HepG2 (cell line): Measurements from ENCODE around the gene PTX4. TPM values are rescaled to one million over a fixed set of nuclear protein-coding genes. Genes with fewer than 3 reads are reported as not detected.

Experiments used
- ATAC-seq: fragments of 200-7000 bp; cut with Tn5 transposase; 3 replicates; pipeline ENCODE4 v1.9.1; 2020; ENCODE audit warnings: mild to moderate bottlenecking, moderate library complexity
- BruUV-seq: library from RNA; stranded (reverse); fragments of 400-500 nt; replicated peaks from 2 replicates; lab custom pipeline; 2021; lab: Mats Ljungman, UMichigan
- CTCF ChIA-PET: fragments of 300-600 bp; formaldehyde crosslinking; extraction: SDS; loops from one replicate; lab custom pipeline; 2021; ENCODE audit warnings: low total read pairs, inconsistent platforms, low intra/inter-chr PET ratio; lab: Yijun Ruan, JAX
- POLR2A ChIA-PET: fragments of 350-600 bp; sonication (Branson Sonifier 250); formaldehyde crosslinking; loops from one replicate; lab custom pipeline; 2020; ENCODE audit warnings: antibody characterized with exemption, inconsistent platforms; lab: Yijun Ruan, JAX
- DNase-seq: peaks from one replicate; pipeline ENCODE4 v3.0.0-alpha.2; 2015; ENCODE audit warnings: low spot score
- FAIRE-seq: peaks from 3 replicates; lab custom pipeline; 2011; peaks lifted over from hg19 to GRCh38; lab: Jason Lieb, UNC
- H2AFZ ChIP-seq: one replicate; pipeline ENCODE4 v1.6.1; 2011; ENCODE audit warnings: low read length, inconsistent platforms
- H3K27ac ChIP-seq: fragments of 300-600 bp; 3 replicates; pipeline ENCODE4 v1.8.0; 2011; ENCODE audit warnings: mixed run types, mild to moderate bottlenecking, mixed read lengths, low read length, inconsistent platforms; ENCODE audit not compliant: insufficient read depth; ENCODE audit errors: extremely low read length
- H3K27me3 ChIP-seq, 2 experiments: fragments of 200-600 bp in 1 of 2; 2 replicates in 1 of 2; 3 replicates in 1 of 2; pipeline versions ENCODE4 v1.6.0 to v1.8.0; 2011; ENCODE audit warnings: low read length in 2 of 2, mild to moderate bottlenecking in 2 of 2, moderate library complexity in 2 of 2, inconsistent platforms in 1 of 2; ENCODE audit not compliant: insufficient read depth in 2 of 2, control insufficient read depth in 1 of 2
- H3K36me3 ChIP-seq, 2 experiments: fragments of 200-600 bp in 1 of 2; replicated peaks in 1 of 2; 2 replicates in 1 of 2; 3 replicates in 1 of 2; pipeline versions ENCODE4 v1.5.1 to v1.8.0; 2011; ENCODE audit warnings: low read length in 2 of 2, inconsistent platforms in 1 of 2; ENCODE audit not compliant: insufficient read depth in 2 of 2, control insufficient read depth in 1 of 2
- H3K4me1 ChIP-seq: 2 replicates; pipeline ENCODE4 v1.5.1; 2012; ENCODE audit warnings: low read length, inconsistent platforms; ENCODE audit not compliant: insufficient read depth
- H3K4me2 ChIP-seq: 2 replicates; pipeline ENCODE4 v1.6.0; 2011; ENCODE audit warnings: low read depth, low read length, inconsistent platforms
- H3K4me3 ChIP-seq, 3 experiments: fragments of 200-600 bp in 1 of 3; sonication (generic), shearing (Covaris generic) in 1 of 3; replicated peaks in 1 of 3; 2 replicates each; pipeline ENCODE4 v1.5.1; 2011 to 2016; ENCODE audit warnings: low read length in 3 of 3, inconsistent platforms in 2 of 3, low read depth in 2 of 3, mild to moderate bottlenecking in 2 of 3, control low read depth in 1 of 3, mixed read lengths in 1 of 3; ENCODE audit not compliant: insufficient read depth in 1 of 3
- H3K79me2 ChIP-seq: one replicate; pipeline ENCODE4 v1.6.1; 2011; ENCODE audit warnings: low read length, inconsistent platforms; ENCODE audit not compliant: insufficient read depth
- H3K9ac ChIP-seq: 2 replicates; pipeline ENCODE4 v1.6.0; 2011; ENCODE audit warnings: mild to moderate bottlenecking, low read depth, low read length, inconsistent platforms; ENCODE audit not compliant: insufficient read depth
- H3K9me3 ChIP-seq: 2 replicates; pipeline ENCODE4 v1.5.1; 2012; ENCODE audit warnings: mild to moderate bottlenecking, low read length
- H4K20me1 ChIP-seq: 2 replicates; pipeline ENCODE4 v1.6.0; 2011; ENCODE audit warnings: inconsistent platforms, mild to moderate bottlenecking, low read length, moderate library complexity; ENCODE audit not compliant: insufficient read depth
- AGO2 ChIP-seq: fragments of 200-400 bp; formaldehyde crosslinking; optimal IDR thresholded peaks from 2 replicates; pipeline ENCODE3; 2017; ENCODE audit warnings: mild to moderate bottlenecking, low read depth, low read length, moderate library complexity
- GATA4 ChIP-seq: sonication (generic); IDR thresholded peaks from 2 replicates; pipeline ENCODE4 v1.6.1; 2016; ENCODE audit warnings: antibody characterized with exemption, low read depth, borderline replicate concordance
- KMT2B ChIP-seq: IDR thresholded peaks from 2 replicates; pipeline ENCODE4 v1.6.1; 2016; ENCODE audit warnings: missing genetic modification reagents, missing compliant biosample characterization
- PHF5A ChIP-seq: IDR thresholded peaks from one replicate; pipeline ENCODE4 v1.6.1; 2018; ENCODE audit warnings: low read depth, missing genetic modification reagents; ENCODE audit not compliant: unreplicated experiment
- ZNF691 ChIP-seq: sonication (generic); formaldehyde crosslinking; IDR thresholded peaks from 2 replicates; pipeline ENCODE4 v1.4.0; 2020; ENCODE audit warnings: missing genetic modification reagents, low read depth, mild to moderate bottlenecking, borderline replicate concordance
- ZNF770 ChIP-seq: sonication (generic); formaldehyde crosslinking; IDR thresholded peaks from 2 replicates; pipeline ENCODE4 v1.5.0; 2020; ENCODE audit warnings: mild to moderate bottlenecking, missing genetic modification reagents
- WGBS: methylation state at CpG from one replicate; pipeline ENCODE4 v1.1.6; 2017; ENCODE audit warnings: low lambda C conversion rate; 5-methylcytosine and 5-hydroxymethylcytosine counted together
- in situ Hi-C: cut with HindIII; loops from 2 replicates; pipeline ENCODE4 v1.10.0; 2017; ENCODE audit warnings: low pct_unique_long_range_greater_than_20kb; ENCODE audit not compliant: extremely low pct_ligation_motif_present
- intact Hi-C: fragments of 100-400 bp; cut with micrococcal nuclease; formaldehyde crosslinking; loops from one replicate; pipeline ENCODE4 v1.10.0; 2022; ENCODE audit not compliant: unreplicated experiment
- polyA plus RNA-seq, 8 experiments: library from polyadenylated mRNA; depleted of rRNA in 3 of 8; stranded (reverse) in 7 of 8; unstranded in 1 of 8; fragments of >200 nt; fragmentation: Illumina TruSeq in 4 of 8; extraction: Trizol in 4 of 8; gene quantifications; 2 replicates each; pipeline versions ENCODE4 v1.2.1 to v1.2.3, GENCODE V29; 2011 to 2016; ENCODE audit warnings: low read depth in 4 of 8, missing spikeins in 1 of 8, mixed read lengths in 1 of 8; ENCODE audit not compliant: insufficient read depth in 1 of 8
- total RNA-seq, 5 experiments: library from RNA; depleted of rRNA; stranded (reverse); fragments of >200 nt; fragmentation: Illumina TruSeq; extraction: Trizol; gene quantifications; 2 replicates each; pipeline ENCODE4 v1.2.3, GENCODE V29; 2016; ENCODE audit warnings: low read depth in 1 of 5

Gene PTX4
- total and polyA plus RNA-seq, 2 of the 13 experiments (the other 11 are each of a cell fraction or from before 2014, with no cell fraction given), result 0.04 TPM; not detected in 1

DNA sequence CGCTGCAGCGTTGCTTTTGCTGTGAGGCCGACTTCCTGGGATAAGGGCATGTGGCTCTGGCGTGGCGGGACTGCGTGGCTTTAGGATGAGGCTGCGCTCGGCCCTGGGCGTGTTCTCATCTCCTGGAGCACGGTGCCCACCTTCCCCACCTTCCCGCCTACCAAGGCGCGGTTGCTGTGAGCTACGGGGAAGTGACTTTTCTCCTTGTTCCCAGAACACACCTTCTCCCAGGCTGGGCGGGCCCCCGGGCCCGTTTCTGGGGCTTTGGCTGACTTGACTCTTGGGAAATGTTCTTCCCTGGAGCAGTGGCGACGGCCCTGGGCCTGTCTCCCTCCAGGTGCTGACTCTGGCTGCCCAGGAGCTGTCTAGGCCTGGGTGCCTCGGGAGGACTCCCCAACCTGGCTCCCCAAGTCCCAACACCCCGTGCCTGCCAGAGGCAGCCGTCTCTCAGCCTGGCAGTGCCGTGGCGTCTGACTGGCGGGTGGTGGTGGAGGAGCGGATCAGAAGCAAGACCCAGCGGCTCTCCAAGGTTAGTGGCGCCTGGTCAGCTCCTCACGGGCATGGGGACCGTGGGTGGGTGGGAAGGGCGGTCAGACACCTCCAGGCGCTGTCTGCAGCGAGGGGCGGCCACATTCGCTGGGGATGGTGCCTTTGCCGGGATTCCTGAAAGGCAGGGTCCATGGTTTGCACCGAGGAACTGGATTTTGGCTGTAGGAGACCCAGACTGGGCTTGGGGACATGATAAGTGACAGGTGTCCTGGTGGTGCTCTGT is 16.5 kb upstream of the PTX4 start:
- BruUV-seq, result no TSS peak
- TF ChIP-seq PHF5A (CRISPR knock-in tag) (no peak), GATA4 (no peak), AGO2 (peak; percentile 67), ZNF691 (no peak)
- WGBS, result 99% methylated on average over 17 of the region's 37 CpGs
- Histone ChIP-seq H3K4me2 (no peak overlapping the region), H3K4me3 (no peak overlapping the region), H3K36me3 (peaks cover 12 to 24% of the 10 kb centered on the region in 2 experiments; a peak in 2 of 5 replicates), H3K27me3 (no peaks in the 10 kb centered on the region), H3K79me2 (no peaks in the 10 kb centered on the region), H4K20me1 (no peaks in the 10 kb centered on the region), H3K27ac (no peak overlapping the region), H3K9ac (no peak overlapping the region), H3K4me1 (no peaks in the 10 kb centered on the region), H3K9me3 (no peaks in the 10 kb centered on the region), H2AFZ (no peak overlapping the region)
- POLR2A ChIA-PET, result interaction anchor here (0.7 kb wide), 1 partner anchor 11 kb away, joined by 3 read pairs; no protein-coding TSS in a partner anchor
- ATAC-seq (no peak), FAIRE-seq (no peak), DNase-seq (no peak)
- in situ Hi-C loops (no loop called here), intact Hi-C loops (no loop called here)
- CTCF ChIA-PET, result no interaction called here

DNA sequence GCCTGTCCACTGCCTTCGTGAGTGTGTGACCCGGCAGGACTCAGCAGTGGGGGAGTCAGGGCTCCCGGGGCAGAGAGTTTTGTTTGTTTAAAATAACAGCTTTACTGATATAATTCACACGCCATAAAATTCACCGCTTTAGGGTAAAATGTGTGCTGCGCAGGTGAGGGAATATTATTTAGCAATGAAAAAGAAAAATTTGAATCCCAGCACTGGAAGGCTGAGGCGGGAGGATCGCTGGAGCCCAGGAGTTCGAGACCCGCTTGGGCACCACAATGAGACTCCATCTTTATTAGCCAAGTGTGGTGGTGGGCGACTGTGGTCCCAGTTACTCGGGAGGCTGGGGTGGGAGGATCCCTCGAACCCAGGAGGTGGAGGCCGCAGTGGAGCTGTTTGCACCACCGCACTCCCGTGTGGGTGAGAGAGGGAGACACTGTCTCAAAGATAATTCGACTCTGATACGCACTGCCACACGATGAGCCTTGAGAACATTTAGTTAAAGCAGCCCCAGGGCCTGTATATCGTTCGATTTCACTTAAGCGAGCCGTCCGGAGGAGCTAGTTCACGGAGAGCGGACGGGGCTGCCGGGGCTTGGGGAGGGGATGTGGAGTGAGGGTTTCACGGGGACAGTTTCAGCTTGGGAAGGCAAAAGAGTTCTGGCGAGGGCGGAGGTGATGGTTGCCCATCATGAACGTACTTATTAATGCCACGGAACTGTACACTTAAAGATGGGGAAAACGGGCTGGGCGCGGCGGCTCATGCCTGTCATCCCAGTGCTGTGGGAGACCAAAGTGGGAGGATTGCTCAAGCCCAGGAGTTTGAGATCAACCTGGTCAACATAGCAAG is 14.6 kb upstream of the PTX4 start:
- Histone ChIP-seq H3K9me3 (no peaks in the 10 kb centered on the region), H3K79me2 (no peaks in the 10 kb centered on the region), H3K4me2 (no peak overlapping the region), H3K4me3 (no peak overlapping the region), H3K27me3 (no peaks in the 10 kb centered on the region), H3K9ac (no peak overlapping the region), H3K27ac (no peak overlapping the region), H2AFZ (no peak overlapping the region), H3K4me1 (no peaks in the 10 kb centered on the region), H4K20me1 (no peaks in the 10 kb centered on the region), H3K36me3 (peaks cover 8 to 31% of the 10 kb centered on the region in 2 experiments; a peak in 2 of 5 replicates)
- FAIRE-seq (no peak), DNase-seq (no peak), ATAC-seq (no peak)
- no TSS peak for BruUV-seq
- ChIA-PET CTCF (no interaction called here), POLR2A (interaction anchor here (1.2 kb wide), 1 partner anchor 11 kb away, joined by 3 read pairs; no protein-coding TSS in a partner anchor)
- TF ChIP-seq ZNF770 (CRISPR knock-in tag) (peak; percentile 16; the same call in 1 of the 2 replicates), KMT2B (CRISPR knock-in tag) (no peak)
- in situ Hi-C loops (no loop called here), intact Hi-C loops (no loop called here)
- WGBS, result 97% methylated on average over 37 of the region's 37 CpGs
